Esophagus (tissue), 2 donors: ENCODE results near the gene ARPC1A. TPM values are rescaled to one million over a fixed set of nuclear protein-coding genes. Genes with fewer than 3 reads are reported as not detected.

ENCODE experiments used
- H3K27ac ChIP-seq, 2 donors: one replicate each; pipeline ENCODE4 v1.5.1; 2013; ENCODE audit warnings: low read depth in 2 of 2, mild to moderate bottlenecking in 2 of 2, inconsistent platforms in 1 of 2, low read length in 1 of 2, moderate library complexity in 1 of 2
- H3K27me3 ChIP-seq, 2 donors: one replicate each; pipeline ENCODE4 v1.6.1; 2013; ENCODE audit warnings: low read length in 2 of 2, control low read depth in 1 of 2, mild to moderate bottlenecking in 1 of 2; ENCODE audit not compliant: insufficient read depth in 2 of 2, control insufficient read depth in 1 of 2
- H3K36me3 ChIP-seq, 2 donors: one replicate each; pipeline ENCODE4 v1.6.1; 2013; ENCODE audit warnings: low read length in 1 of 2; ENCODE audit not compliant: control insufficient read depth in 2 of 2, insufficient read depth in 2 of 2
- H3K4me1 ChIP-seq, 2 donors: one replicate each; pipeline ENCODE4 v1.6.1; 2013; ENCODE audit warnings: low read length in 1 of 2; ENCODE audit not compliant: control insufficient read depth in 2 of 2, insufficient read depth in 2 of 2
- H3K4me3 ChIP-seq, 2 donors: one replicate each; pipeline ENCODE4 v1.5.1; 2013; ENCODE audit warnings: low read length in 2 of 2, mild to moderate bottlenecking in 2 of 2, low read depth in 1 of 2, moderate library complexity in 1 of 2
- H3K9me3 ChIP-seq, 2 donors: one replicate each; pipeline ENCODE4 v1.6.1; 2013; ENCODE audit warnings: mild to moderate bottlenecking in 2 of 2, low read depth in 1 of 2, low read length in 1 of 2, moderate library complexity in 1 of 2; ENCODE audit not compliant: control insufficient read depth in 2 of 2, insufficient read depth in 1 of 2
- WGBS, 2 donors: extraction: QIAGEN DNeasy Blood & Tissue Kit; methylation state at CpG; one replicate each; pipeline ENCODE4 v1.1.7; 2013; 5-methylcytosine and 5-hydroxymethylcytosine counted together
- polyA plus RNA-seq, 2 donors: library from polyadenylated mRNA; stranded (reverse); fragments of 200-250 nt; gene quantifications; one replicate each; pipeline ENCODE4 v1.2.3, GENCODE V29; 2013
- donor health status: healthy with polysubstance abuse.
- donor health status: Bipolar disorder and iron deficiency.

Gene ARPC1A
- polyA plus RNA-seq, 2 donors = 150 to 209 TPM

- Histone ChIP-seq H3K4me3 (no peak overlapping the region), H3K27me3 (no peaks in the 10 kb centered on the region), H3K4me1 (no peaks in the 10 kb centered on the region), H3K27ac (no peak overlapping the region), H3K36me3 (no peaks in the 10 kb centered on the region), H3K9me3 (no peaks in the 10 kb centered on the region)
- WGBS, 2 donors = 79 to 80% methylated on average over 4 of the region's 4 CpGs
Measured at GRCh38 chr7:99293650-99294049, 32.0 kb upstream of the ARPC1A start.

DNA sequence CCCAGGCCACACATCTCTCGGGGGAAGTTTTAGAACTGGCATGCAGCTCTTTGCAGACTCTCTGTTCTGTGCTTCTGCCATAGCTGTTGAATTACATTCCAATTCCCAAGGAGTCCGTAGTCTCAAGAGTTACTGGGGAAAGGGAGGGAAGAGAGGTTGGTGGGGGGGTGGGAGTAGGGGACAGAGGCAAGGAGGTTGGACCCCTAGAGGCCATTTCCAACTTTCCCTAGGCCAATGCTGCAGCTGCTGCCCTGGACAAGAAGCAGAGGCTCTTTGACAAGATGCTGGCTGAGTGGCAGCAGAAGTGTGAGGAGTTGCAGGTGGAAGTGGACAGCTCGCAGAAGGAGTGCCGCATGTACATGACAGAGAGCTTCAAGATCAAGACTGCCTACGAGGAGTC, 29.2 kb upstream of the ARPC1A start:
- no peak overlapping the region for H3K27ac ChIP-seq
- 86 to 88% methylated on average over 5 of the region's 5 CpGs for WGBS, 2 donors

DNA sequence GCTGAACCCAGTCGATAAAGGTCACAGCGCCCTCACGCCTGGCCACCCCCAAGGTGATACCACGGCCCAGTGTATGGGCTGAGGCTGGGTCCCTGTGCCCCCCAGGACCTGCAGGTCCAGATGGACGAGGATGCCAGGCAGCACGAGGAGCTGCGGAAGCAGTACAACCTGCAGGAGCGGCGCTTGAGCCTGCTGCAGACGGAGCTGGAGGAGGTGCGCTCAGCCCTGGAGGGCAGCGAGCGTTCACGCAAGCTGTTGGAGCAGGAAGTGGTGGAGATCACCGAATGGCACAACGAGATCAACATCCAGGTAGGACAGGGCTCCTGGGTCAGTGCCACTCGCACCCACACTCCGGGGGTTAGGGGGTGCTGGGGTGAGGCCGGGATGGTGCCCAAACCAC, 24.2 kb upstream of the ARPC1A start:
- H3K36me3 ChIP-seq = no peaks in the 10 kb centered on the region
- no peaks in the 10 kb centered on the region for H3K9me3 ChIP-seq
- no peak overlapping the region for H3K4me3 ChIP-seq
- no peaks in the 10 kb centered on the region for H3K27me3 ChIP-seq
- H3K4me1 ChIP-seq = no peaks in the 10 kb centered on the region
- no peak overlapping the region for H3K27ac ChIP-seq
- 89 to 91% methylated on average over 19 of the region's 19 CpGs for WGBS, 2 donors

More for the DNA sequence above, 29.2 kb upstream of the ARPC1A start:
- Histone ChIP-seq H3K4me3 (no peak overlapping the region), H3K9me3 (no peaks in the 10 kb centered on the region), H3K27me3 (no peaks in the 10 kb centered on the region), H3K36me3 (no peaks in the 10 kb centered on the region), H3K4me1 (no peaks in the 10 kb centered on the region)

GRCh38 chr7:99305473-99306260, 20.0 kb upstream of the ARPC1A start:
- H3K36me3 ChIP-seq = no peaks in the 10 kb centered on the region
- H3K4me3 ChIP-seq = no peak overlapping the region
- no peaks in the 10 kb centered on the region for H3K27me3 ChIP-seq
- WGBS, 2 donors = 90 to 92% methylated on average over 16 of the region's 16 CpGs
- no peaks in the 10 kb centered on the region for H3K9me3 ChIP-seq
- no peaks in the 10 kb centered on the region for H3K4me1 ChIP-seq
- H3K27ac ChIP-seq = no peak overlapping the region

- WGBS, 2 donors = 79 to 81% methylated on average over 7 of the region's 7 CpGs
- Histone ChIP-seq H3K4me1 (no peaks in the 10 kb centered on the region), H3K4me3 (no peak overlapping the region), H3K27me3 (no peaks in the 10 kb centered on the region), H3K9me3 (no peaks in the 10 kb centered on the region), H3K36me3 (no peaks in the 10 kb centered on the region), H3K27ac (peak overlapping the region in 1 of 2 donors; percentile 47)
Measured at GRCh38 chr7:99308461-99309074, 17.1 kb upstream of the ARPC1A start.

DNA sequence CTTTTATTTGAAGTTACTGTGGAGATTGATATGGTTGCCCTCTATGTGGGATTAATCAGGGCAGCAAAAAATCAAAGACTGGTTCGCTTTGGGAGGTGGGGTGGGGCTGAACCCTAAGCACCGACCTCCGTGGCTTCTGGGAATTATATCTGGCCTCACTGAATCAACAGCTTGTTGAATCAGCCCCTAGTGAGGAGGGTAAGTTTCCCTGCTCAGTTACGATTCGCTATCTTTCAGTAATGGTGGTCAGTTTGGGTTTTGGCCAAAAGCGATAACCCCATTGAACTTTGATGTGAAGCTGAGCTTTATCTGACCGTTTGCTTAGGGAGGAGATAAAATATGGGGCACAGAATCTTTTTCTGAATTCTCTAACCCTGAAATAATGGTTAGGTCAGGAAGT, 16.6 kb upstream of the ARPC1A start:
- H3K27me3 ChIP-seq = no peaks in the 10 kb centered on the region
- H3K27ac ChIP-seq = no peak overlapping the region
- H3K9me3 ChIP-seq = no peaks in the 10 kb centered on the region
- no peak overlapping the region for H3K4me3 ChIP-seq
- 84 to 86% methylated on average over 7 of the region's 7 CpGs for WGBS, 2 donors
- H3K36me3 ChIP-seq = no peaks in the 10 kb centered on the region
- no peaks in the 10 kb centered on the region for H3K4me1 ChIP-seq

GRCh38 chr7:99310004-99310403, 15.7 kb upstream of the ARPC1A start:
- 96% methylated on average over 4 of the region's 4 CpGs for WGBS, 2 donors
- H3K9me3 ChIP-seq = no peaks in the 10 kb centered on the region
- no peak overlapping the region for H3K27ac ChIP-seq
- no peaks in the 10 kb centered on the region for H3K36me3 ChIP-seq
- H3K4me3 ChIP-seq = no peak overlapping the region
- H3K27me3 ChIP-seq = no peaks in the 10 kb centered on the region
- no peaks in the 10 kb centered on the region for H3K4me1 ChIP-seq

GRCh38 chr7:99311702-99312101, 14.0 kb upstream of the ARPC1A start:
- Histone ChIP-seq H3K36me3 (no peaks in the 10 kb centered on the region), H3K27me3 (no peaks in the 10 kb centered on the region), H3K27ac (no peak overlapping the region), H3K4me3 (no peak overlapping the region), H3K9me3 (no peaks in the 10 kb centered on the region), H3K4me1 (no peaks in the 10 kb centered on the region)
- 87 to 89% methylated on average over 9 of the region's 9 CpGs for WGBS, 2 donors

GRCh38 chr7:99312316-99313203, 13.1 kb upstream of the ARPC1A start:
- H3K27ac ChIP-seq = no peak overlapping the region
- no peaks in the 10 kb centered on the region for H3K27me3 ChIP-seq
- 35 to 39% methylated on average over 16 of the region's 16 CpGs for WGBS, 2 donors
- no peaks in the 10 kb centered on the region for H3K4me1 ChIP-seq
- H3K9me3 ChIP-seq = no peaks in the 10 kb centered on the region
- H3K36me3 ChIP-seq = no peaks in the 10 kb centered on the region
- no peak overlapping the region for H3K4me3 ChIP-seq
